HG03354 (cell line): ENCODE measurements around the gene ARHGDIB.

Experiments
- ATAC-seq: cut with Tn5 transposase; IDR thresholded peaks from one replicate; pipeline ENCODE4 v1.9.1; 2021; ENCODE audit warnings: mild to moderate bottlenecking; ENCODE audit not compliant: unreplicated experiment, poor library complexity, severe bottlenecking

The ARHGDIB gene

DNA sequence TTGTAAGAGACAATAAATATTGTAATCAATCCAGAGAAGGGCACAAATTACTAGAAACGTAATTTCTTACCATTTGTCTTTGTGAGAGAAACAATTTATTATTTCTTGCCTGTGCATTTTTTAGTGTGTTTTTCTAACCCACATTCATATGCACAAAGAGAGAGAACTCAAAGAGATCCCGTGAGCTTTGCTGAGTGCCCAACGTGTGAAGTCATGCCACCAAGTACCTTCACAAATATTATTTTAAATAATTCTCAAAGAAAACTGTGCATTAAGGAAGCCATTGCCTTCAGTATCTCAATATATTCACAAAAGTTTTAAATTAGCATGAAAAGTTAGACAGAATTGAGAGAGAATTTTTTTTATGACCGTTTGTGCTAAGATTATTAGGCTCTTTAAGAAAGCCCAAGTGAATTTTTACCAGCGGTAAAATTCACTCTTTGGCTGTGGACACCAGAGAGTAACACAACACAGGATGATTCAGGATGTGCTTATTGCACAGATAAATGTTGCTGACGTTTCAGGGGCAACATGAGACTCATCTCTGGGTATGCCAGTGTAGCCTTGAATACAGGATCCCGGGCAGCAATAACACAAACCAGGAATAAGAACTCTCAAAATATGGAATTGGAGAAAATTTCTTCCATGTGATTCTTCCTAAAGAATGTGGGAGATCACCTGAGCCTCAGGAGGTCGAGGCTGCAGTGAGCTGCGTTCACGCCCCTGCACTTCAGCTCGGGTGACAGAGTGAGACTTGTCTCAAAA lies 2.9 kb downstream of the ARHGDIB start:
- ATAC-seq = no peak

DNA sequence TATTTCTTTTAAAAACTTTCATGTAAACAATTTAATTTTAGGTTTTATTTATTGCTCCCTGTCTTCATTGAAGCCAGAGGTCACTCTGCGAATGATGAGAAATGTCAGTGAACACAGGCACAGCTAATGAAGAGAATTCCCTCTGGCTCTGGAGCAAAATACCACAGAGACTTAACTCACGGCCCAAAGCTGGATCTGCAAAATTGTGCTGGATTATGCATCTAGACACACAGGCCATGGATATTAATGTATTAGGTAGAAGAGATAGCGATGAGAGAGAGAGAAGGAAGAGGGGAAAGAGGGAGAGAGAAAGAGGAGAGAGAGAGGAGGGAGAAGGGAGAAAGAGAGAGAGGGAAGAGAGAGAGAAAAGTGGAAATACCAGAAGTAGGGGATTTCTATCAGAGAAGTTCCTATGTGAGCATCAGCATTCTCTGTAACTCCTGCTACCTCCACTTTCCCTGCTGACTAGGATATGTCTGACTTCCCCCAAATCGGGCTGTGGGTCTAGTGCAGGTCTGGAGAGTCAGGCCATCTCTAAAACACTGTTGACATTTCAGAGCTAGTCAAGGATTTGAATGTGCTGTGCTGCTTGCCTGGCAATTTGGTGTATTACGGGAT lies 3.7 kb downstream of the ARHGDIB start:
- no peak for ATAC-seq

DNA sequence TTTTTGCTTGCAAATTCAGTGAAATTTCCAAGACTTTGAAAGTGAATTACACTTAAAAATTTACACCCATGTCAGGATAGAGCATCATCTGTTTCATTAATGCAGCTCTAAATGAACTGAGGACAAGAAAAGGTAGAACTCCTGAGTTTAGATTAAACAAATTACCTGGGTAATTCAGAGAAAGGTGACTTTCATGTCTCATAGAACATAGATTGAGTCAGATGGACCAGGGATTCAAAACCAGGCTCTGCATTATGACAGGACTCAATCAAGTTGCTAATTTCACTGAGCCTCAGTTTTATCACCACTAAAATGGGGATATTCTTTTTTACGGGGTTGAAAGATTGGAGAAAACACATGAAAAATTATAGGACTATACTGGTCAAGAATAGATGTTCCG lies 4.5 kb downstream of the ARHGDIB start:
- no peak for ATAC-seq

DNA sequence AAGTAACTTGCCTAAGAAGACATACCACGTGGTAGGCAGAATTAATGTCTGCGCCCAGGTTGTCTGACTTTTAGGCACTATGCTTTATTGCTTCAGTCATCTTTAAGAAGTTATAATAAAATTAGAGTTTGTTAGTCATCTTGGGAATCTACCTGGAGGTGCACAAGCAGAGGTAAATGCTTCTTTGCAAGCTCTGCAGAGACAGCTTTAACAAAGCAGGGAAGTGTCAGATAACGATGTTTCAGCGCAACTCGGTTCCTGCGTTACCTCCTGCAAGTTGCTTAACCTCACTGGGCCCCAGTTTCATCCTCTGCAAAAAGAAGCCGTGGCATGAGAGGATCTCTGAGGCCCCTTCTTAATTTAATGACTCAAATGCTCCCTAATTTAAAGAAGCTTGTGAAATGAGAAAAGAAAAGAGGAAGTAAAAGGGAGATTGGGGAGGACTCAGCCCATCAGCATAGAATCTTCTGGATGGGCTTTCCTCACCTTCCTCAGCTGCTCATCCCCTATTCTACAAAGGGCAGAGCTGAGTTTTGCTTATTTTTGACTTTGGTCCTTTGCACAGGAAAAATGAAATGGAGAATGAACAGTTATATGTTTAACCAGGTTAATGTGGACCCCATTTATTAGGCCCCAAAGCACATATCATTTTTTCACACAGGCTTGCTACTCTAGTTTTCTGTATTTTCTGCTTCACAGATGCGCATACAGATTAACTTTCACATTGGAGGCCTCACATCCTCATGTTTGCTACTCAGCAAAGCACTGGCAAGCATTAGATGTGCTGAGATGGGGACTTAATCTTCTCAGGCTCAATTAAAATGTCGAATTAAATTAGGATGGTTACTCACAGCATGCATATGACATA lies 5.1 kb downstream of the ARHGDIB start:
- peak; percentile 24 for ATAC-seq

DNA sequence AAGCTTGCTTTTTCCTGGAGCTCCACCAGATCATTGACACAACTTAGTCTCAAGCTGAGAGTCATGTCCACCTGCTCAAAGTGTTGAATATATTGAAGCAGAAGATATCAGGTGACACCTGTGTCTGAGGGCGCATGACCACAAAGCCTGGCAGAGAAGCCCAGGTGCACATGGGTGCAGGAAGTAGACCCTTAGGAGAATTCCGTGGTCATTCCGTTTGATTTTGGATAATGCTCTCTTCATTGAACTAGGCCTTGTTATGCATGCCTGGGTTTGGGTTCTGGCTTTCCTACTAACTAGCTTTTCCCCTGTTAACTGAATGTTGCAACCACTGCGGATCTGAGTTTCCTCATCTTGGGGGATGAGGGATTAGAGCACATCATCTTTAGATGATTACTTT lies 7.1 kb downstream of the ARHGDIB start:
- no peak for ATAC-seq

DNA sequence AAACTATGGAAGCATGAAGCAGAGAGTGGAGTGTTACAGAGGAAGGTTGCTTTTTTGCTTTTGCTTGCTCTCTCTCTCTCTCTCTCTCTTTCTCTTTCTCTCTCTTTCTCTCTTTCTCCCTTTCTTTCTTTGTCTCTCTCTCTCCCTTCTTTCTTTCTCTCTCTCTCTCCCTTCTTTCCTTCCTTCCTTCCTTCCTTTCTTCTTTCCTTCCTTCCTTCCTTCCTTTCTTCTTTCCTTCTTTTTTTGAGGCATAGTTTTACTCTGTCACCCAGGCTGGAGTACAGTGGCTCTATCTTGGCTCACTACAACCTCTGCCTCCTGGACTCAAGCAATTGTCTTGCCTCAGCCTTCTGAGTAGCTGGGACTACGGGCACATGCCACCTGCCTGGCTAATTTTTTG lies 7.6 kb downstream of the ARHGDIB start:
- ATAC-seq = no peak

DNA sequence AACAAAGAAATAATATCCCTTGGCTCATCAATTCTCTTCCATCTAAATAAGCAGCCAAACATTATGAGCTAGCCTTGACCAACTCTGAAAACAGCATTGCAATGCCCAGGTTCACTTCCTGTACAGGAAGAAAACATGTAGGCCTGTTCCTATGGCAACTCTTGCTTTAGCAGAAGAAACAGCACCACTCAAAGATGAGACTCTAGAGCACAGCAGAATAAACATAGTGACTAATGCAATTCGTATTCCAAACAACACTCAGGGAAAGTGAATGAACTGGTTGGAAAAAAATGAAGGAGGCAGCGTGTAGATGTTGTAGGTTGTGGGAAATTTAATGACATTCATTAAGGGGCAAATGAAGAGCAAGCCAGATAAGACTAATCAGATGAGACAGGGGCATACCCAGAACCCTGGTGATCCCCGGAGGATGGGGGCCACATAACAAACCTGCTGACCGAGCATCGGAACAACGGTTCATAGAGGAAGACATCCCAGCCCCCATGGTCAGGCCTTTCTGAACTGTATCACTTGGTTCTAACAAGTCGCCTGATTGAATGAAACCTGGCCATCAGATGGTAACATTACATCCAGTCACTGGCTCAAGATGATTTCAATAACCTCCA lies 9.0 kb downstream of the ARHGDIB start:
- ATAC-seq = peak; percentile 79

DNA sequence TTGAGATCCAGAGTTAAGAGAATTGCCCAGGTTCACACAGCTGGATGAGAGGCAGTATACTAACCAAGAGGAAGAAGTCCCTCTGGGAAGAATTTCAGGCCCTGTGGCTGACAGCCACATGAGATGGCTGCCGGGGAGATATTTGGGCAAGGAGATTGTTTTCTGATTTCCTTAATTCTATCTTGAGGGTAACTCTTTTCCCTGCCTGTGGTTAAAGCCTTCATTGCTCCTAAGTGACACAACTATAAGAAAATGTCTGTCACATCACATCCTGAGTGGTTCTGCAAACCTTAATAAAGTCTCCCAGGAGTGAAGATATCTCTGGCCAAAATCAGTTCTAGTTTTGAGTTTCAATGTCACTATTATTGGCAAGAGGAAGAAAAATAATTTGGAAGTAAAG lies 9.6 kb downstream of the ARHGDIB start:
- ATAC-seq = no peak

DNA sequence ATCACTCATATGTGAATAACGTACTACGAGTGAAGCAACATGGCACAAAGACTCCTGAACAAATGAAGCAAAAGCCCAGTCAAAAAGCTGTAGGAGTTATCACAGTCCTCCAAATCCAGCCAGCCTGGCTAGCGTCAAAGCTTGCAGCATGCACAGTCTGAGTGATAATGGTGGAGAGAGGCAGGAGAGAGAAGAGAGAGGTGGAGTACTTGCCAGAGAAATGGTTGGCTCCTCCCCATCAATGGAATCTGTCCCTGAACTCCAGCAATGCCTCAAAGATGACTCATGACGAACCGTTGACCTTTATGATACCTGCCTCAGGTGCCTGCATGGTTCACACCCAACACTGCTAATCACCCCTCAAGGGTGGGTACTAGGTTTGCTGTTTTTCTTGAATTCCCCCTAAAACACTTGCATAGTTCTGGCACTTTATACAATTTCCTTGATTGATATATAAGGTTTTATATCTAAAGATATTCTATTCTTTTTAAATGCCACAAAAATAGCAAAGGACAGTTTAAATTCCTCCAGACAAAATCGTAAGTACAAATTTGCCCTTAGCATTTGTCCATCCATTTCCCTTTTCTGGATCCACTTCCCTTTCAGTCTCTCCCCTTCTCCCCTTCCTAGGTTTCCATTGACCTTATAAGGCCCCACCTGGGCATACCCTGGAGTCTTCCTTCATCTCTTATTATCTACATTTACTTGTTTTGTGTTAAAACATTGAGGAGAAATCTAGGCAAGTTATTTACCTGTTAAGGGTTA lies 10.2 kb downstream of the ARHGDIB start:
- ATAC-seq = no peak

DNA sequence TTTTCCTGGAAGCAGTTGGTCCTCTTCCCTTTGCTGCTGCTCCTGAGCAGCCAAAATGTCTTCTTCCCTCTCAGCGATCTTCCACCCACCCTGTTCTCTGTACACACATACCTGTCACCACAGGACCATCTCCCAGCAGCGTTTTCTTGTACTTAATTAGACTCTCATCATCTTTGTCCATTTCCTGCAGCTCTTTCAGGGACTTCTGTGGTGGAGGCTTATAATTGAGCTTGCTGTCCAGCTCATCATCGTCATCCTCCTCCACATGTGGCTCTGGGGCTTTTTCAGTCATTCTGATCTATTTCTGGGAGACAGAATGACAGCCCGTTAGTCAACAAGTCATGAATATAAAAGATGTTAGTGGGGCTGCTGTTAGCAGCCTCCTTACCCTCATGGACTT lies 11.0 kb downstream of the ARHGDIB start:
- ATAC-seq = no peak

DNA sequence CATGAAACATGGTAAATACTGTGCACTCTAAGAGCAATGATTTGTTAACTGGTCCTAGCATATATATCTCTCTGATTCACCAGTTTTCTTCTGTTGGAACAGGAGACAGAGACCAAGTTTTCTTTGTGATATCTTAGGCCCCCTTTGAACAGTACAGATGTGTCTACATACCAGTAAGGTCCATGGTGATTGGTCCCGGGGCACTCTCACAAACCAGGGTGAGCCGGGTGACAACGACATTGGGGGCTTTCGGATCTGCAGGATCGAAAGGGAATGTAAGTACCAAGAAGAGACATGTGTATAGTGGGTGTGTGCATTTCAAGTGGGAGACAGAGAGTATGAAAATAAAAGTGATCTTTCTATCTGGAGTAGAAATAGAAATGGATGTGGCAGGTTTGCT lies 11.8 kb downstream of the ARHGDIB start:
- ATAC-seq = no peak

DNA sequence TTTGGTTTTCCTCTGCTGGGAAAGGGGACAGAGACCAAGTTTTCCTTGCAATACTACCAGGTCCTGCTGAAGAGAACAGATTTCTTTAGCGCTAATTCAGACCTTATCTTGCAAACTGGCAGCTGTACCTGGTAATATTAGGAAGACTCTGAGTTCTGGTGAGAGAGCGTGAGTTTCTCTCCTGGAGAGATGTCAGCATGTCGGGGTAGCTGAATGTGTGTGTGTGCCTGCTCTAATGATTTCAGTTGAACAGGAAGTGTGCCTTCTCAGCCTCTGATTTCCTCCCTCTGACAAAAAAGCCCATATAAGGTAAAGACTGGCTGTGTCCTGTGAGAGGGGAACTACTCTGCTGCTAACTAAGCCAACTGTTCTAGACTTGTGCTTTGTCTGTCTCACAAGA lies 12.7 kb downstream of the ARHGDIB start:
- ATAC-seq = peak; percentile 90

DNA sequence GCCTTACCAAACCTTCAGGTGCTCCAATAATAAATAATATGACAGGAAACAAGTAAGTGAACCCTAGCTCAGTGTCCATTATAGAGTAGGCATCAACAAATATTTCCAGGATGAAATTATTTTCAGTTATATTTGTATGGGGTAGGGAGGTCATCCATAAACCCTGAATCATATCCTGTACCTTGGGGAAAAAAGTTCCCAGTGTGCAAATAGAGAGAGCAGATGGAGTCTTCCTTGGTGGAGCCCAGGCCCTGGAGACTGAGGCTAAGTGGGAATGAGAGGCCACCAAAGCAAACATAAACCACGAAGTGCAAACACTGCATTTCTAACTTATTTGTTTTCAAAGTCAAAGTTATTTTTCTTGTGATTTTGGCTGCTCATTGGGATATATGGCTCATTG lies 14.5 kb downstream of the ARHGDIB start:
- no peak for ATAC-seq

DNA sequence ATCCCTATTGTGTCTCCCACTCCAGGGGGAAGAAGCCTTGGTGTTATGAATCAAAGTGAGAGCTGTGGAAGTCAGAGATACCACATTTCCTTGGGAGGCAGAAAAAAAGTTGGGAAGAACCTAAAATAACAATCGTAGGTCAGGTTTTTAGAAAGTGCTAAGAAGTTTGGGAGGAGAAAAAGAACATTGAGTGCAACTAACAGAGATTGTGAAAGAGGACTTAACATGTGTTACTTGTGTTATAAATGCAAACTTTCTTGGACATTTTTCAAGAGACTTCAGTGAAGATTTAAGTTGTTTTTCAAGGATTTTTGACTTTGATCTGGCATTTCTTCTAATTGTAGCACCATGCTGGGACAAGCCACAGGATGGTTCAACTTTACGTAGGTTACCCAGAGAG lies 15.2 kb downstream of the ARHGDIB start:
- no peak for ATAC-seq

DNA sequence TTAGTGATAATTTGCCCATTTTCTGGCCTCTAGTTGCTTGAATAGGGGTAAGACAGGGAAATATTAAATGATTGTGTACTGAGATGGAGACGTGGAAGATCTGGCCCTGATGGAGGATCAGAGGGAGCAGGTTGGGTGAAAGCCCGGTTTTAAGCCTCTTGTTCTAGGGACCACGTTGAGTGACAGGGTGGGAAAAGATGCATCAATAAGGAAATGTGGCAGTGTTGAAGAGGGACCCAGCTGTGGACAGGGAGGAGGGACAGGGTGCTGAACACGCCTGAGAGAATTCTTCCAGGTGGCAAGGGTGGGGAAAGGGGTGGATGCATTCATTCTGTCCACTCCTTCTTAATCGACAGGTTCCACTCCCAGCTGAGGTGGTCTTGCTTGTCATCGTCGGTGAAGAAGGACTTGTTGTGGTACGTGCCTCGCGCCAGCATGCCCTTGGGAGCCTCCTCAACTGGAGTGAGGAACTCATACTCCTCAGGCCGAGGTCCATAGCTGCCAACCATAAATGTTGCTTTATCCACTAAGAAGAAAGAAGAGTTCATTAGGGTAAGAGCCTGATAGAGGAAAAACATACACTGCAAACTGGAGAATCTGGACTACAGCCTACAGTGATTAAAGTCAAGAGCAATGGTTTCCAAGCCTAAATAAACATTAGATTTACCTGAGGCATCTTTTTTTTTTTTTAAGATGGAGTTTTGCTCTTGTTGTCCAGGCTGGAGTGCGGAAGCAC lies 19.0 kb downstream of the ARHGDIB start:
- ATAC-seq = no peak

DNA sequence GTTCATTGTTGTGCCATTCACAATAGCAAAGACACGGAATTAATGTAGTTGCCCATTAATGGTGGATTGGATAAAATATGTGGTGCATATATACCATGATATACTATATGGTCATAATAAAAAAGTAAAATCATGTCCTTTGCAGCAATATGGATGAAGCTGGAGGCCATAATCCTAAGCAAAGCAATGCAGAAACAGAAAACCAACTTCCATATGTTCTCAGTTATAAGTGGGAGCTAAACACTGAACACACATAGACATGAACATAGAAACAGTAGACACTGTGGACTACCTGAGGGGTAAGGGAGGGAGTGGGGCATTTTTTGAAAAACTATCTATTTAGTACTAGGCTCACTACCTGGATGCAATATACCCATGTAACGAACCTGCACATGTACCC lies 20.0 kb downstream of the ARHGDIB start:
- ATAC-seq = no peak

DNA sequence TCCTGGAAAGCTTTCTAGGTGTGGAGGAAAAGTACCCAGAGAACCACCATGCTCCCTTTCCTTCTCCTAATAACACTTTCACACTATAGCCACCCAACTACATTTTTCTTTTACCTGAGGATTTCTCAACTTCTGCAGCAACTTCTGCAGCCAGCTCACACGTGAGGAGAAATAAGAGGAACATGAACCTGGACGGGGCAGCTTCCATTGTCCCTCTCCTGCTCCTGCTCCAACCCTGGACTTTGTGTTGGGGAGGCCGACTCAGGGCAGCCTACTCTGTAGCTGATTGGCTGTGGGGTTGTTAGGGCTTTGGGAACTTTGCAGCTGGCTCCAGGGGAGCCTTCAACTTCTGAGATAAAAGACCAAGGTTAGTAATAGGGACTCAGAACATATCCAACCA lies 23.1 kb downstream of the ARHGDIB start, which contains the start of gene ERP27:
TSS of gene ERP27 (minus strand) at position 237 of the 400 bp plus-strand sequence. CDS start at position 208, 29 bp downstream.
- ATAC-seq = no peak

DNA sequence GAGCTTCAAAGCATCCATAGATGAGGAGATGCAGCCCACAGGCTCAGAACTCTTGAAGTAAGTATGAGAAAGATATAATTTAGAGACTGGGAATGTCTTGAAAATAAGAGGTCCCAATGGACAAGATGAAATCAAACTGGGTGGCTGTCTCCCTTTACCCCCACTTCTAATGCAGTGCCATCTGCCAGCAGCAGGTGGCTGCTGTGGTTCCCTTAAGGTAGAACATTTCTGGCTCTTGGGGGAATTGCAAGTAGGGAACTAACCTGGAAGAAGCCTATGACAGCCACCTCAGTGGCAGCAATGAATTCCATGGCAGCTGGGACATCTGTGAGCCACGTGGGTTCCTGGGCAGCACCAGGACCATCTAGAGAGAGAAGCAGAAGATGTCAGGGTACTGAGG lies 23.7 kb downstream of the ARHGDIB start:
- ATAC-seq = peak; percentile 52

DNA sequence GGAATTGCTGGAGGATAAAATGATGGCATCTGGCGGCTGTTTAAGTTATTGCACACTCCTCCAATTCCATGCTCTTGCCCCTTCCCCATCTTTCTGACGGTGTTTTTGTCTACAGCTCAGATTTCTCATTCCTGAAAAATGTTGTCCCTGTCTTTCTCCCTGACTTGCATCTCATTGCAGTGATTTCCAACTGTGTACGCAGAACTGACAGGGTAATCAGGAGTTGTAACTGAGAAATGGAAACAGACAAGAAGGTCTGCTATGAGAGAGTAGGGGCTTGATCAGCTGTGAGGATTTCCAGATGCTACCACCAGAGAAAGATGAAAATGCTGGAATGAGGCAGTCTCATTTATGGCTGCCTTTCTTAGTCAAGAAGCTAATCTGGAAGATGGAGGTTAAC lies 24.4 kb downstream of the ARHGDIB start:
- no peak for ATAC-seq
